Measurements from ENCODE around the gene MYO3A. TPM values are rescaled to one million over a fixed set of nuclear protein-coding genes. Genes with fewer than 3 reads are reported as not detected.
A peak's percentile ranks its signal among the peaks of the same experiment; 100 is the strongest.

The MYO3A gene
- total and polyA plus RNA-seq, 8 donors: 0.45 to 29.8 (median 0.99) TPM; not detected in 2

DNA sequence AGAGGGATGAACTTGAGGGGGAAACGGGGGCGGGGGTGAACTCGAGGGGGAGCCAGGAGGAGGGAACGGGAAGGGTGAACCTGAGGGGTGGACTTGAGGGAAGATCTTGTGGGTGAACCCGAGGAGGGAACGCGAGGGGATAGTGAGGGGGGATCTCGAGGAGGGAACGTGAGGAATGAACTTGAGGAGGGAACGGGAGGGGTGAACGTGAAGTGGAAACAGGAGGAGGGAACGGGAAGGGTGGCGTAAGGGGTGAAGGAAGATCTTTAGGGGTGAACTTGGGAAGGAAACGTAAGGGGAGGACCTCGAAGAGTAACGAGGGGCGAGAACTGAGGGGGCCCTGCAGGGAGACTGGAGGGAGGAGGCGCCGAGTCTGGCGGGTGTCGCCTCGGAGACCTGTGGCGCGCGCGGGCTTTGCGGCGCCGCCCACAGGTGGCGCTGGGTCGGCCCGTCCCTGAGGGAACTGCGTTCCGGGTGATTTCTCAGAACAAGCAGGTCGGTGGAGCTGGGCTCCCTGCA, 651 bp downstream of the MYO3A start:
- WGBS, 5 donors: 1 to 2% (median 1%) methylated on average over 35 of the region's 35 CpGs
- peak in 1 of 2 donors; percentile 79 for DNase-seq
- Histone ChIP-seq H3K27ac (no peak overlapping the region), H3K27me3 (peaks cover 6 to 48% (median 24%) of the 10 kb centered on the region in 3 donors), H3K4me1 (peaks cover 0 to 16% (median 15%) of the 10 kb centered on the region in 4 donors), H3K36me3 (no peaks in the 10 kb centered on the region), H3K4me3 (peak overlapping the region; percentile 30 to 44 (median 44)), H3K9me3 (peaks cover 0 to 5% (median 0%) of the 10 kb centered on the region in 4 donors)
- intact Hi-C loops (cut with DNase I; ENCODE audit: low total_unique reads): no loop called here
- TF ChIP-seq POLR2AphosphoS5 (IDR thresholded peaks at IDR 0.05): no peak
- peak in 3 of 7 experiments; percentile 9 to 17 (median 12) for TF ChIP-seq CTCF (IDR thresholded peaks at IDR 0.05)

GRCh38 chr10:25938405-25938804, 4.4 kb downstream of the MYO3A start:
- Histone ChIP-seq H3K27ac (no peak overlapping the region), H3K4me3 (no peak overlapping the region), H3K4me1 (peaks cover 0 to 16% (median 15%) of the 10 kb centered on the region in 4 donors), H3K9me3 (peaks cover 0 to 5% (median 0%) of the 10 kb centered on the region in 4 donors), H3K27me3 (peaks cover 6 to 43% (median 23%) of the 10 kb centered on the region in 3 donors), H3K36me3 (no peaks in the 10 kb centered on the region)
- intact Hi-C loops (cut with DNase I; ENCODE audit: low total_unique reads): no loop called here
- DNase-seq: no peak
- no peak for TF ChIP-seq POLR2A (IDR thresholded peaks at IDR 0.05)
- TF ChIP-seq CTCF (IDR thresholded peaks at IDR 0.05): no peak
- TF ChIP-seq EP300 (IDR thresholded peaks at IDR 0.05): no peak
- no peak for TF ChIP-seq POLR2AphosphoS5 (IDR thresholded peaks at IDR 0.05)

DNA sequence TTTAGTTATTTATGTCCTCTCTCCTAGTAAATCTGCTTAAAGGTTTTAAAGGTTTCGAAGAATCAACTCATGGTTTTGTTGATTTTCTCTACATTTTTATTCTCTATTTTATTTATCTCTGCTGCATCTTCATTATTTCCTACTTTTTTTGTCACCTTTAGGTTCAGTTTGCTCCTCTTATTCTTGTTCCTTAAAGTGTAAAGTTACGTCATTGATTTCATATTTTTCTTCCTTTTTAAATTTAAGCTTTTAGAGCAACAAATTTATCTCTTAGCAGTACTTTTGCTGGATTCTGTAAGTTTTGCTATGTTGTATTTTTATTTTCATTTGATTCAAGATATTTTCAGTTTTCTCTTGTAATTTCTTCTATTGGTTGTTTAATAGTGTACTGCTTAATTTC, 10.7 kb downstream of the MYO3A start:
- Histone ChIP-seq H3K36me3 (no peaks in the 10 kb centered on the region), H3K4me3 (no peak overlapping the region), H3K27me3 (no peaks in the 10 kb centered on the region), H3K4me1 (no peaks in the 10 kb centered on the region), H3K9me3 (peaks cover 0 to 19% (median 6%) of the 10 kb centered on the region in 4 donors), H3K27ac (no peak overlapping the region)
- 86 to 97% (median 94%) methylated on average over 2 of the region's 2 CpGs for WGBS, 5 donors
- DNase-seq: no peak
- TF ChIP-seq EP300 (IDR thresholded peaks at IDR 0.05) (no peak), CTCF (IDR thresholded peaks at IDR 0.05) (no peak), POLR2AphosphoS5 (IDR thresholded peaks at IDR 0.05) (no peak), POLR2A (IDR thresholded peaks at IDR 0.05) (no peak)
- intact Hi-C loops (cut with DNase I; ENCODE audit: low total_unique reads): no loop called here

- DNase-seq: peak in 1 of 2 donors; percentile 17
- WGBS, 5 donors: 61 to 75% (median 66%) methylated on average over 2 of the region's 2 CpGs
- intact Hi-C loops (cut with DNase I; ENCODE audit: low total_unique reads): no loop called here
Observed at GRCh38 chr10:25952857-25953256, 18.8 kb downstream of the MYO3A start.

More at GRCh38 chr10:25952857-25953256, 18.8 kb downstream of the MYO3A start:
- TF ChIP-seq POLR2AphosphoS5 (IDR thresholded peaks at IDR 0.05) (no peak), EP300 (IDR thresholded peaks at IDR 0.05) (no peak), CTCF (IDR thresholded peaks at IDR 0.05) (no peak), POLR2A (IDR thresholded peaks at IDR 0.05) (no peak)
- Histone ChIP-seq H3K36me3 (no peaks in the 10 kb centered on the region), H3K4me3 (no peak overlapping the region), H3K4me1 (no peaks in the 10 kb centered on the region), H3K27ac (no peak overlapping the region), H3K9me3 (peaks cover 0 to under 1% (median 0%) of the 10 kb centered on the region in 4 donors), H3K27me3 (no peaks in the 10 kb centered on the region)
